Measurements from ENCODE around the gene OR5K2. TPM values are rescaled to one million over a fixed set of nuclear protein-coding genes. Genes with fewer than 3 reads are reported as not detected.

OR5K2 gene
- total RNA-seq, 3 donors from 2014 or later (not counting 1 experiment from before 2014, with no cell fraction given): not detected

- peaks cover 10% of the 10 kb centered on the region for H3K9me3 ChIP-seq (ENCODE audit: control insufficient read depth, insufficient read depth, low read length)
- intact Hi-C loops (cut with micrococcal nuclease): no loop called here
- WGBS (ENCODE audit: insufficient coverage): 77% methylated on average over 3 of the region's 3 CpGs
These were observed 14.6 kb upstream of the OR5K2 start for GRCh38 chr3:98482717-98483482.

DNA sequence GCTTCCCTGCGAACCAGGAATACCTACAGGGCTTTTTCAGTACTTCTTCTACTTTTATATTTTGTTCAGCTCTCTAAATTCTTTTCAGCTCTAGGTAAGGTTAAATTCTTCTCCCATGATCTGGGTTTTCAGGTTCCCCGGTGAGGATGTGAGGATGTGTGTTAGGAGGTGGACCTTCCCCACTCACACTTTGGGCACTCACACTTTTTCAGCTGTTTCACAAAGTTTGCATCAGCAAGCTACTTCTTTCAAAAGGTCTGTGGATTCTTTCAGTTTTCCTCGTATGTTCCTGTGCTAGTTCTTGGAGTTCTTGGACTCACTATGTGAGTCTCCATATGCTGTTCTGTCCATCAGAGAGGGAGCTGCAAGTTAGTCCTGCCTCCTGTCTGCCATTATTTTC is 13.9 kb upstream of the OR5K2 start:
- DNase-seq (no peak), ATAC-seq (no peak)
- WGBS (ENCODE audit: insufficient coverage): 85% methylated on average over 3 of the region's 3 CpGs
- Mint-ChIP-seq H3K4me1 (no peaks in the 10 kb centered on the region), H3K27ac (no peak overlapping the region), H3K27me3 (ENCODE audit: low read depth in 2 of 2) (no peaks in the 10 kb centered on the region), H3K36me3 (peaks cover 25% of the 10 kb centered on the region), H3K9me3 (peaks cover 15 to 19% of the 10 kb centered on the region in 2 donors), H3K4me3 (no peak overlapping the region)
- H3K27ac ChIP-seq (ENCODE audit: low read length): no peak overlapping the region
- H3K4me1 ChIP-seq (ENCODE audit: control insufficient read depth, insufficient read depth, low read length): no peaks in the 10 kb centered on the region
- no peak overlapping the region for H3K4me3 ChIP-seq (ENCODE audit: low read length)
- no peaks in the 10 kb centered on the region for H3K36me3 ChIP-seq (ENCODE audit: control insufficient read depth, insufficient read depth, low read length)
- intact Hi-C loops (cut with micrococcal nuclease): no loop called here
- TF ChIP-seq, protein P1, sequence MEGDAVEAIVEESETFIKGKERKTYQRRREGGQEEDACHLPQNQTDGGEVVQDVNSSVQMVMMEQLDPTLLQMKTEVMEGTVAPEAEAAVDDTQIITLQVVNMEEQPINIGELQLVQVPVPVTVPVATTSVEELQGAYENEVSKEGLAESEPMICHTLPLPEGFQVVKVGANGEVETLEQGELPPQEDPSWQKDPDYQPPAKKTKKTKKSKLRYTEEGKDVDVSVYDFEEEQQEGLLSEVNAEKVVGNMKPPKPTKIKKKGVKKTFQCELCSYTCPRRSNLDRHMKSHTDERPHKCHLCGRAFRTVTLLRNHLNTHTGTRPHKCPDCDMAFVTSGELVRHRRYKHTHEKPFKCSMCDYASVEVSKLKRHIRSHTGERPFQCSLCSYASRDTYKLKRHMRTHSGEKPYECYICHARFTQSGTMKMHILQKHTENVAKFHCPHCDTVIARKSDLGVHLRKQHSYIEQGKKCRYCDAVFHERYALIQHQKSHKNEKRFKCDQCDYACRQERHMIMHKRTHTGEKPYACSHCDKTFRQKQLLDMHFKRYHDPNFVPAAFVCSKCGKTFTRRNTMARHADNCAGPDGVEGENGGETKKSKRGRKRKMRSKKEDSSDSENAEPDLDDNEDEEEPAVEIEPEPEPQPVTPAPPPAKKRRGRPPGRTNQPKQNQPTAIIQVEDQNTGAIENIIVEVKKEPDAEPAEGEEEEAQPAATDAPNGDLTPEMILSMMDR (IDR thresholded peaks at IDR 0.05): no peak
- H3K27me3 ChIP-seq (ENCODE audit: control insufficient read depth, insufficient read depth, low read length): no peaks in the 10 kb centered on the region
- peaks cover 10% of the 10 kb centered on the region for H3K9me3 ChIP-seq (ENCODE audit: control insufficient read depth, insufficient read depth, low read length)

More at GRCh38 chr3:98482717-98483482, 14.6 kb upstream of the OR5K2 start:
- Histone ChIP-seq H3K27me3 (ENCODE audit: control insufficient read depth, insufficient read depth, low read length) (no peaks in the 10 kb centered on the region), H3K4me3 (ENCODE audit: low read length) (no peak overlapping the region), H3K4me1 (ENCODE audit: control insufficient read depth, insufficient read depth, low read length) (no peaks in the 10 kb centered on the region), H3K27ac (ENCODE audit: low read length) (no peak overlapping the region), H3K36me3 (ENCODE audit: control insufficient read depth, insufficient read depth, low read length) (no peaks in the 10 kb centered on the region)
- no peaks in the 10 kb centered on the region for H3K4me1 Mint-ChIP-seq
- TF ChIP-seq, protein P1 (IDR thresholded peaks at IDR 0.05): no peak
- DNase-seq (no peak), ATAC-seq (no peak)
- H3K4me3 Mint-ChIP-seq: no peak overlapping the region
- H3K27ac Mint-ChIP-seq: no peak overlapping the region
- H3K9me3 Mint-ChIP-seq: peaks cover 12 to 13% of the 10 kb centered on the region in 2 donors
- H3K27me3 Mint-ChIP-seq (ENCODE audit: low read depth in 2 of 2): no peaks in the 10 kb centered on the region
- peaks cover 18% of the 10 kb centered on the region for H3K36me3 Mint-ChIP-seq

DNA sequence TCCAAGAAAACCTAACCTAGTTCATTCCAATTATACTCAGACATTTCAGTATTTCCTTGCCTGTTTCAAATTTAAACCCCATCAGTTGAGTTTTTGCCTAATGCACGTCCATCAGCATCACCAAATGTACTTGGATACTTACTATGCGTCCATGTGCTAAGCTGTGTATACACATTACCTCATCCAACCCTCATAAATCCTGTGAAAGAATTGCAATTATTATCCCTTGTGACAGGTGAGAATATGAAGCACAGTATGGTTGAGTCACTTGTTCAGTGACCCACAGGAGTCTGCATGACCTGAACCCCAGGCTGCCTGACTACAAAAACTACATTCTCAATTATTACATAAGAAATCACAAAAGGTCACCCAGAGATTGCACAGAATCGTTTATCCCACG is 2.5 kb downstream of the OR5K2 start:
- Mint-ChIP-seq H3K27me3 (ENCODE audit: low read depth in 2 of 2) (no peaks in the 10 kb centered on the region), H3K4me1 (peaks cover 0 to 5% of the 10 kb centered on the region in 2 donors), H3K36me3 (no peaks in the 10 kb centered on the region), H3K4me3 (no peak overlapping the region), H3K9me3 (no peaks in the 10 kb centered on the region), H3K27ac (no peak overlapping the region)
- Histone ChIP-seq H3K4me3 (ENCODE audit: low read length) (no peak overlapping the region), H3K27ac (ENCODE audit: low read length) (no peak overlapping the region), H3K4me1 (ENCODE audit: control insufficient read depth, insufficient read depth, low read length) (no peaks in the 10 kb centered on the region), H3K9me3 (ENCODE audit: control insufficient read depth, insufficient read depth, low read length) (no peaks in the 10 kb centered on the region), H3K36me3 (ENCODE audit: control insufficient read depth, insufficient read depth, low read length) (no peaks in the 10 kb centered on the region), H3K27me3 (ENCODE audit: control insufficient read depth, insufficient read depth, low read length) (no peaks in the 10 kb centered on the region)
- WGBS (ENCODE audit: insufficient coverage): 96% methylated on average over 2 of the region's 4 CpGs
- TF ChIP-seq, protein P1 (IDR thresholded peaks at IDR 0.05): no peak
- intact Hi-C loops (cut with micrococcal nuclease): no loop called here
- ATAC-seq (no peak), DNase-seq (no peak)

- no peaks in the 10 kb centered on the region for H3K36me3 Mint-ChIP-seq
- TF ChIP-seq, protein P1 (IDR thresholded peaks at IDR 0.05): no peak
- Histone ChIP-seq H3K36me3 (ENCODE audit: control insufficient read depth, insufficient read depth, low read length) (no peaks in the 10 kb centered on the region), H3K9me3 (ENCODE audit: control insufficient read depth, insufficient read depth, low read length) (no peaks in the 10 kb centered on the region), H3K4me3 (ENCODE audit: low read length) (no peak overlapping the region), H3K27ac (ENCODE audit: low read length) (no peak overlapping the region), H3K4me1 (ENCODE audit: control insufficient read depth, insufficient read depth, low read length) (no peaks in the 10 kb centered on the region), H3K27me3 (ENCODE audit: control insufficient read depth, insufficient read depth, low read length) (no peaks in the 10 kb centered on the region)
- peaks cover 0 to 5% of the 10 kb centered on the region in 2 donors for H3K4me1 Mint-ChIP-seq
- no peaks in the 10 kb centered on the region for H3K9me3 Mint-ChIP-seq
- intact Hi-C loops (cut with micrococcal nuclease): no loop called here
- no peaks in the 10 kb centered on the region for H3K27me3 Mint-ChIP-seq (ENCODE audit: low read depth in 2 of 2)
- no peak for DNase-seq
- no peak for ATAC-seq
- H3K27ac Mint-ChIP-seq: no peak overlapping the region
- H3K4me3 Mint-ChIP-seq: no peak overlapping the region
- 87% methylated on average over 2 of the region's 4 CpGs for WGBS (ENCODE audit: insufficient coverage)
These were observed 3.8 kb downstream of the OR5K2 start for GRCh38 chr3:98501270-98501669.
